ENCODE measurements around the gene CALM3.
"Not testable (repeated sequence)": the region's sequence is repeated elsewhere in the genome, so short reads cannot be mapped to it uniquely, and the experiment has no call there.

Gene CALM3

GRCh38 chr19:46622118-46622446, 21.0 kb downstream of the CALM3 start:
- Histone ChIP-seq H3K4me2 (ENCODE audit: low read length) (no peak overlapping the region), H3K9ac (no peak overlapping the region), H3K36me3 (ENCODE audit: control insufficient read depth, insufficient read depth, low read length) (no peaks in the 10 kb centered on the region), H3K27ac (no peak overlapping the region), H3K4me1 (no peaks in the 10 kb centered on the region), H3K79me2 (no peaks in the 10 kb centered on the region), H3K9me3 (ENCODE audit: control insufficient read depth, low read length) (no peaks in the 10 kb centered on the region), H3K27me3 (ENCODE audit: control insufficient read depth, insufficient read depth, low read length) (no peaks in the 10 kb centered on the region), H2AFZ (no peak overlapping the region), H3K4me3 (ENCODE audit: low read depth, low read length) (no peak overlapping the region)
- no peak for TF ChIP-seq CTCF (IDR thresholded peaks at IDR 0.05)

- no peak for TF ChIP-seq CTCF (IDR thresholded peaks at IDR 0.05)
- no peak overlapping the region for H3K4me3 ChIP-seq (ENCODE audit: low read depth, low read length)
- no peak overlapping the region for H3K9ac ChIP-seq
Observed at GRCh38 chr19:46623915-46624502, 22.9 kb downstream of the CALM3 start.

GRCh38 chr19:46624958-46625661, 24.0 kb downstream of the CALM3 start, which contains the start of gene PTGIR:
PTGIR (minus strand) TSS chr19:46625089; CDS start chr19:46624225, 864 bp downstream.
- H3K36me3 ChIP-seq (ENCODE audit: control insufficient read depth, insufficient read depth, low read length) = no peaks in the 10 kb centered on the region
- H3K4me3 ChIP-seq (ENCODE audit: low read depth, low read length) = no peak within 1 kb of the TSS
- no peak within 1 kb of the TSS for H3K4me2 ChIP-seq (ENCODE audit: low read length)
- no peak for TF ChIP-seq CTCF (IDR thresholded peaks at IDR 0.05)
- H3K27me3 ChIP-seq (ENCODE audit: control insufficient read depth, insufficient read depth, low read length) = no peaks in the 10 kb centered on the region
- H3K9ac ChIP-seq = no peak within 1 kb of the TSS
- H3K4me1 ChIP-seq = no peaks in the 10 kb centered on the region
- peak within 1 kb of the TSS; percentile 56 for H3K27ac ChIP-seq
- H3K9me3 ChIP-seq (ENCODE audit: control insufficient read depth, low read length) = no peaks in the 10 kb centered on the region
- H3K79me2 ChIP-seq = no peaks in the 10 kb centered on the region
- H2AFZ ChIP-seq = no peak within 1 kb of the TSS

More at GRCh38 chr19:46623915-46624502, 22.9 kb downstream of the CALM3 start:
- Histone ChIP-seq H3K27me3 (ENCODE audit: control insufficient read depth, insufficient read depth, low read length) (no peaks in the 10 kb centered on the region), H3K4me1 (no peaks in the 10 kb centered on the region), H3K4me2 (ENCODE audit: low read length) (no peak overlapping the region), H3K27ac (no peak overlapping the region), H3K36me3 (ENCODE audit: control insufficient read depth, insufficient read depth, low read length) (no peaks in the 10 kb centered on the region), H3K79me2 (no peaks in the 10 kb centered on the region), H3K9me3 (ENCODE audit: control insufficient read depth, low read length) (no peaks in the 10 kb centered on the region), H2AFZ (no peak overlapping the region)

DNA sequence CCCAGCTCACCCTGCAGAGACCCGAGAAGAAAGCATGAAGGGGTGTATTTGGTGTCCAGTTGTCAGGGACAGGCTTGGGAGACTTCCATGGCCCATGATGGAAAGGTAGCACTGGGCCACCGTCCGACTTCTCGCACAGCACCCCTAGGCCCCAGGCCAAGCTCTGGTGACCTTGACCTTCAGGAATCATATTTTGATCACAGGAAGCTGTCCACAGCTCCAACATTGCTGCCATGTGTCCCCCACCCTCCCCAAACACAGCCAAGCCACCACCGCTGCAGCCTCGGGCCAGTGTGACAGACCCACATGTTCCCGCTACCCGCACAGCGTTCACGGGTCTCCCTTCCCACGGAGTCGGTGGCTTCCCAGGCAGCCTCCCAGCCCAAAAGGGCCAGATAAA, 24.6 kb downstream of the CALM3 start:
- no peak overlapping the region for H3K4me3 ChIP-seq (ENCODE audit: low read depth, low read length)
- H3K36me3 ChIP-seq (ENCODE audit: control insufficient read depth, insufficient read depth, low read length) = no peaks in the 10 kb centered on the region
- H3K9me3 ChIP-seq (ENCODE audit: control insufficient read depth, low read length) = no peaks in the 10 kb centered on the region
- H3K9ac ChIP-seq = no peak overlapping the region
- H3K4me1 ChIP-seq = no peaks in the 10 kb centered on the region
- peak overlapping the region; percentile 56 for H3K27ac ChIP-seq
- no peak for TF ChIP-seq CTCF (IDR thresholded peaks at IDR 0.05)
- H3K27me3 ChIP-seq (ENCODE audit: control insufficient read depth, insufficient read depth, low read length) = no peaks in the 10 kb centered on the region
- H2AFZ ChIP-seq = no peak overlapping the region
- H3K79me2 ChIP-seq = no peaks in the 10 kb centered on the region
- no peak overlapping the region for H3K4me2 ChIP-seq (ENCODE audit: low read length)

DNA sequence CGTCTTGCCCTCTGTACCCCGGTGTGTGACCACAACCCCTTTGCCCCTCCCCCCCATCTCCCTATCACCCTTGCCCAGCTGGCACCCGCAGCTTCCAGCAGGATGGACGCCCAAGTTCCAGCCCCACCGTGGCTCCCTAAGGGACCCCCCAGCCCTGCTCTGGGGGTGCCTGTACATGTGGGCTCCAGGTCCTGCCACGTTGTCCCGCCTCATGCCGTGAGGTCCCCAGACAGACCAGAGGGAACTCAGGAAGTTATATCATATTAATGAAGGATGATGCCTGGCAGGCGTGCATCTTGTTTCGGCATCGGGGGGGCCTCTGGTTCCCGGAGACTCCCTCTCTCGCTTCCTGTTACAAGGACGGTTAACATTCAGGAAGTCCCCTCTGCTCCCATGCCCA, 25.3 kb downstream of the CALM3 start:
- no peaks in the 10 kb centered on the region for H3K4me1 ChIP-seq

DNA sequence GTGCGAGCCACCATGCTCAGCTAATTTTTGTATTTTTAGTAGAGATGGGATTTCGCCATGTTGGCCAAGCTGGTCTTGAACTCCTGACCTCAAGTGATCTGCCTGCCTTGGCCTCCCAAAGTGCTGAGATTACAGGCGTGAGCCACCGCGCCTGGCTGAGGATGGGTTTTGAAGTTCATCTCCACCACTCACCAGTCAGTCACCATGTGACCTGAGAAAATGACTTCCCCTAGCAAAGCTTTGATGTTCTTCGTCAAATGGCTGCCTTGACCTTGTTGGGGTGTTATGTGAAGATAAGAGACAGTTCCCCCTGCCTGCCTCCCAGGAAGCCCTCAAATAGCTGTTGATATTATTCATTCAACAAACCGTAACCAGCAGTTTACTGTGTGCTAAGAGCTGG, 27.8 kb downstream of the CALM3 start:
- not testable (repeated sequence) for H3K9ac ChIP-seq; H3K4me1 ChIP-seq; H3K27me3 ChIP-seq (ENCODE audit: control insufficient read depth, insufficient read depth, low read length); H3K4me3 ChIP-seq (ENCODE audit: low read depth, low read length); H2AFZ ChIP-seq; H3K79me2 ChIP-seq; H3K27ac ChIP-seq; H3K4me2 ChIP-seq (ENCODE audit: low read length); H3K36me3 ChIP-seq (ENCODE audit: control insufficient read depth, insufficient read depth, low read length); H3K9me3 ChIP-seq (ENCODE audit: control insufficient read depth, low read length)

More for the DNA sequence above, 25.3 kb downstream of the CALM3 start:
- Histone ChIP-seq H3K27me3 (ENCODE audit: control insufficient read depth, insufficient read depth, low read length) (no peaks in the 10 kb centered on the region), H3K79me2 (no peaks in the 10 kb centered on the region), H3K9ac (no peak overlapping the region), H3K4me2 (ENCODE audit: low read length) (no peak overlapping the region), H3K27ac (peak overlapping the region; percentile 56), H3K4me3 (ENCODE audit: low read depth, low read length) (no peak overlapping the region), H3K9me3 (ENCODE audit: control insufficient read depth, low read length) (no peaks in the 10 kb centered on the region), H2AFZ (no peak overlapping the region), H3K36me3 (ENCODE audit: control insufficient read depth, insufficient read depth, low read length) (no peaks in the 10 kb centered on the region)
- no peak for TF ChIP-seq CTCF (IDR thresholded peaks at IDR 0.05)

Measured in parathyroid adenoma (tissue), 2 donors.